GM12892 (cell line): ENCODE results near the gene SAC3D1.

ENCODE experiments used
- POLR2A ChIP-seq: IDR thresholded peaks from 2 replicates; pipeline ENCODE4 v1.6.1; 2011; ENCODE audit warnings: low read depth, low read length, control low read depth
- POLR2AphosphoS5 ChIP-seq: IDR thresholded peaks from 2 replicates; pipeline ENCODE4 v1.6.1; 2011; ENCODE audit warnings: low read depth, low read length, control low read depth
- TAF1 ChIP-seq: IDR thresholded peaks from 2 replicates; pipeline ENCODE4 v1.6.1; 2011; ENCODE audit warnings: low read depth, mild to moderate bottlenecking, control low read depth, low read length, borderline replicate concordance

DNA sequence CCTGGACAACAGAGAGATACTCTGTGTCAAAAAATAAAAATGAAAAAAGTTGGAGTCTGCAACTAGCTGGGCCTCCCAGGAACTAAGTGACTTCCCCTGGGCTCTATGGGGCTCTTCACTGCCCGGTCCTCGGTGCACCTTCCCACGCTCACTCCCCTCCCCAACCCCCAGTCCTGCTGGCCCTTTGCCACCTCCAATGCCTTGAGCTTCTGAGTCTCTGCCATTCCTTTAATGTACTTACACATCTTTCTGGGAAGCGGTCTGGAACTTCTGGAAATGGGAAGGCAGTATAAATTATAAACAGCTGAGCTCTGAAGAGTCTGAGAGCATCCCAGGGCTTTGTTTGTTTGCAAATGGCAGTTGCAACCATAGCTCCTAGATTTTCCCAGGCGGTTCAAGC, 38.3 kb upstream of the SAC3D1 start:
- TF ChIP-seq TAF1, result no peak
- no peak for TF ChIP-seq POLR2AphosphoS5
- TF ChIP-seq POLR2A, result no peak
